GM20000 (cell line): ENCODE data around the gene CD151.

Experiments
- DNase-seq: peaks from one replicate; pipeline ENCODE4 v3.0.0; 2012; ENCODE audit warnings: low spot score
- TF ChIP-seq, protein P1 (sequence below): IDR thresholded peaks from 2 replicates; pipeline ENCODE4 v1.5.1; 2012; ENCODE audit warnings: mild to moderate bottlenecking, control low read depth; ENCODE audit errors: extremely low read depth, missing control alignments

Gene CD151

DNA sequence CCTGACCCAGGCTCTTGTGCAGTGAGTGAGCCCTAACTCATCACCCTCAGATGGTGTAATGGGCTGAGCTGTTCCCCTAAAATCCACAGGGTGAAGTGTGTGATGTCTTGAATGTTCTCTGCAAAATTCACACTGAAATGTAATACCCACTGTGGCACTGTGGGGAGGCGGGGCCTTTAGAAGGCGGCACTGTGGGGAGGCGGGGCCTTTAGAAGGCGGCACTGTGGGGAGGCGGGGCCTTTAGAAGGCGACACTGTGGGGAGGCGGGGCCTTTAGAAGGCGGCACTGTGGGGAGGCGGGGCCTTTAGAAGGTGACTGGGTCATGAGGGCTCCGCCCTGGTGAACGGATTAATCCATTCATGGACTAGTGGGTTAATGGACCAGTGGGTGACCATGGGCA, 44.8 kb downstream of the CD151 start:
- no peak for DNase-seq

DNA sequence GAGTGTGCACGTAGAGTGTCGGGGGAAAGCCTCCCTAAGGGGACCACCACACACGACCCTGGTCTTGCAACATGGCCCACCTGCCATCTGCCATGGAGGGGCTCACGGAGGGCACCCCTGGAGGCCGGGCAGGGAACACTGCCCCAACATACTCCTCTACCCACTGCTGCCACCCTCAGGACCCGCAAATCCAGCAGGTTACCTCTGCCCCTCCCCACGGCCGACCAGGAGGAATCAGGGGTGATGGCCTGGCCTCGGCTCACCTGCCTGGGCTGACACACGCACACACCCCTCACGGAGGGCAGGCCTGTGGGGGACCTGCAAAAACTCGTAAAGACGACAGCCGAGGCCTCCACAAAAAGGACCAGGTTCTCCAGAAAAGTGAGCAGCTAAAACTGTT, 47.7 kb downstream of the CD151 start:
- no peak for DNase-seq
- TF ChIP-seq, protein P1, sequence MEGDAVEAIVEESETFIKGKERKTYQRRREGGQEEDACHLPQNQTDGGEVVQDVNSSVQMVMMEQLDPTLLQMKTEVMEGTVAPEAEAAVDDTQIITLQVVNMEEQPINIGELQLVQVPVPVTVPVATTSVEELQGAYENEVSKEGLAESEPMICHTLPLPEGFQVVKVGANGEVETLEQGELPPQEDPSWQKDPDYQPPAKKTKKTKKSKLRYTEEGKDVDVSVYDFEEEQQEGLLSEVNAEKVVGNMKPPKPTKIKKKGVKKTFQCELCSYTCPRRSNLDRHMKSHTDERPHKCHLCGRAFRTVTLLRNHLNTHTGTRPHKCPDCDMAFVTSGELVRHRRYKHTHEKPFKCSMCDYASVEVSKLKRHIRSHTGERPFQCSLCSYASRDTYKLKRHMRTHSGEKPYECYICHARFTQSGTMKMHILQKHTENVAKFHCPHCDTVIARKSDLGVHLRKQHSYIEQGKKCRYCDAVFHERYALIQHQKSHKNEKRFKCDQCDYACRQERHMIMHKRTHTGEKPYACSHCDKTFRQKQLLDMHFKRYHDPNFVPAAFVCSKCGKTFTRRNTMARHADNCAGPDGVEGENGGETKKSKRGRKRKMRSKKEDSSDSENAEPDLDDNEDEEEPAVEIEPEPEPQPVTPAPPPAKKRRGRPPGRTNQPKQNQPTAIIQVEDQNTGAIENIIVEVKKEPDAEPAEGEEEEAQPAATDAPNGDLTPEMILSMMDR: no peak

More for the DNA sequence above, 44.8 kb downstream of the CD151 start:
- TF ChIP-seq, protein P1: no peak

DNA sequence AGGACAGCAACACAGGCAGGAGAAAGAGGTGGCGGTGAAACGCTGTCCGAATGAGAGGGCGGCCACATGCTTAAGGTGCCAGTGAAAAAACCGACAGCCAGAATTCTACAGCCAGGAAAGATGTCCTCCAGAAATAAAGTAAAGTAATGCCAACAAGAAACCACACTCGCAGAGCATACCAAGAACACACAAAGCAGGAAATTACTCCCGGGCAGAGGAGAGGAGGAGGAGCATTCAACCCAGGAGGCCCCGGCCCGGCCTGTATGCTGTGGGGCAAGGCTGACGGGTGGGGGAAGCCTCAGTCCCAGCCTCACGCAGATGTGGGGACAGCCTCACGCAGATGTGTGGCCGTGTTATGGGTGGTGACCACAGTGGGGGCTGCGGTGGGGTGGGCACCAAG, 49.8 kb downstream of the CD151 start:
- TF ChIP-seq, protein P1: no peak
- DNase-seq: no peak

DNA sequence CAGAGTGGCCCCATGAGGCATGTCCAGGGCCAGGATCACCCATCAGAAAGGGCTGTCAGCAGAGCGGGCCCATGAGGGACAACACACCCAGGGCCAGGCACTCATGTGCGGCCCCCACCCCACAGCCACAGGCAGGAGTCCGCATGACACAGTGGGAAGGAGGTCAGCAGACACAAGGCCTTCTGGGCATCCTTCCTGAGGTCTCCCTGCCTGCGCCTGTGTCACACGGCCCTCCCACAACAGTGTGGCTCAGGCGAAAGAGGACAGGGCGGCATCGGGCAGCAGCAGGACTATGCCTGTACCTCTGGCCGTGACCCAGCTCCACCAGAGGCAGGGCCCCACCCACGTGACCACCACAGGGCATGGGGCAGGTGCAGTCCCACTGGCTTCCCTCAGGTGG, 50.8 kb downstream of the CD151 start:
- TF ChIP-seq, protein P1: no peak
- DNase-seq: no peak

DNA sequence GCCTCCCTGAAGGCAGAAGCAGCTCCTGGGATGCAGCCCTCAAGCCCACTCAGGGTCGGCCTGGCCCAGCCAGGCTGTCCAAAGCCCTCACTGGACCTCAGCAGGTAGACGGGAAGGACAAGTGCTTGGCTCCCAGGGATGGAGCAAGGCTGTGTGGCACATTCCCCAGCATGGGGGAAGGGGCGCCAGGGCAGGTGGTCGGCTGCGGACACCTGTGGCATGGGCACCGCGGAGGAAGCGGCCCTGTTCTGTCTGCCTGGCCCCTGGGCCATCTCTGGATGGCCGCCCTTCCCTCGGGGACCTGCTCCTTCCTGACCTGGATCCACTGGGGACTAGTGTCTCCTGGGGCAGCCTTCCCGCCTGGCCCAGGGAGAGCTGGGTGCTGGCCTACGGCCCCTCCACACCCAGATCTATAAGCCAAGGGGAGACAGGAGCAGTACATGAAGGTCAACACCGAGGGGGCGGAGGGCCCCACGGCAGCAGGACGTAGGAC, 51.9 kb downstream of the CD151 start:
- TF ChIP-seq, protein P1: no peak
- DNase-seq: no peak

DNA sequence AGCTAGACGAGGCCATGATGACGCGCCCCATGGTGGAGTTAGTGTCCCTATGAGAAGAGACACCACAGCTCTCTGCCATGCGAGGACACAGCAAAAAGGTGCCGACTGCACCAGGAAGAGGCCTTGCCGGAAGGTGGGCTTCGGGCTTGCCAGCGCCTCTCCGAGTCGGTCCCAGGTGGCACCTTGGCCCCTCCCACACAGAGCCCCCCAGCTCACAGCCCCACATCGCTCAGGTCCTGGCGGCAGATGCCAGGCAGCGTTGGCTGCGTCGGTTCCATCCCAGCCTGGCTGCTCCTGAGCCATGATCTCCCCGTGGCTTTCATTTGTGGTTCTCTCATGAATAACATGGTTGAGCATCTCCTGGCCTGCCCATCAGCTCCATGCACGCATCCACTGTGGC, 53.8 kb downstream of the CD151 start:
- DNase-seq: no peak
- TF ChIP-seq, protein P1: no peak

DNA sequence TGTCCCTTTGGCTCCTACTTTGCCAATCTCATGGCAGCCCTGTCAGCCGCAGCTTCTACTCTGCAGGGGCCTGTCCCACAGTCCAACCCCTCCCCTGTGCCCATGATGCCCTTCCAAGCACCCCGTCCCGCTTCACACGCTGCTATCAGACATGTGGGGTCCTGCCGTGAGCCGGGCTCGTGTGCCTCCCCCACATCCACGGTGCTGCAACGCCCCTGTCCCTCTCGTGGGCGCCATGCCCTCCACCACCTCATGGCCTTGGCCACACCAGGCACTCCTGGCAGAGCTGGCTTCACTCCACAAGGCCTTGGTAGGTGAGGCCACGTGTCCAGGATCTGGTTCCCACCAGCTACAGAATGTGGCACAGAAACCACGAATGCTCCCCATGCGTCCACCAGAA, 54.8 kb downstream of the CD151 start:
- TF ChIP-seq, protein P1: no peak
- no peak for DNase-seq
